ENCODE results near the gene COPA. TPM values are rescaled to one million over a fixed set of nuclear protein-coding genes. Genes with fewer than 3 reads are reported as not detected.

The COPA gene
- polyA plus RNA-seq, 1 of the 3 experiments (the other 2 are of a cell fraction): 91.4 TPM

DNA sequence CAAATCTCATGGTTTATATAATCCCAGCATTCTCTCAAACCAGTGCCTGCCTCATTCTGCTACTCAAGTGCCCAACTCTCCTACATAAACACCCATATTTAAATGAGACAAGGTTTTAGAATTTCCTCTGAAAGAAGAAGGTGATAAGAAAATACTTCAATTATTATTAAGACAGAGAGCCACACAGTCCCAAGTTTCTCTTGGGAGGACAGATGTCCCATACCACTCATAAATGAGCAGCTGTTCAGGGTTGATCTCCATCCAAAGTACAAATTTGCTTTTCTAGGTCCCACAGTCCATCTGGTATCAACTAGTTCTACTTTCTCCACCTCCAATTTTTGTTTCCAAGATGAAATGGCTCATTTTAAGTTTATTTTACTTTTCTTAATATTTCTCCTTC, 92.0 kb downstream of the COPA start:
- H3K27ac ChIP-seq (ENCODE audit: low read depth in 2 of 2, low read length in 1 of 2): no peak overlapping the region
- no peak overlapping the region for H3K4me2 ChIP-seq
- no peak overlapping the region for H3K9ac ChIP-seq
- TF ChIP-seq REST (IDR thresholded peaks at IDR 0.05; ENCODE audit: low read depth, low read length) (no peak), ELF1 (IDR thresholded peaks at IDR 0.05) (no peak), NFIC (IDR thresholded peaks at IDR 0.05; ENCODE audit: borderline replicate concordance) (no peak), ZBTB33 (IDR thresholded peaks at IDR 0.05; ENCODE audit: borderline replicate concordance, low read depth) (no peak), TAF1 (IDR thresholded peaks at IDR 0.05; ENCODE audit: borderline replicate concordance, low read depth, low read length) (no peak), FOXM1 (IDR thresholded peaks at IDR 0.05; ENCODE audit: low read depth) (no peak), RAD21 (IDR thresholded peaks at IDR 0.05; ENCODE audit: low read length) (no peak)
- H3K9me2 ChIP-seq: no peaks in the 10 kb centered on the region
- H3K4me1 ChIP-seq (ENCODE audit: control insufficient read depth in 1 of 2, insufficient read depth in 2 of 2, low read depth in 1 of 2, low read length in 1 of 2): peaks cover 0 to 8% of the 10 kb centered on the region in 2 experiments; a peak in 2 of 4 replicates
- H3K9me3 ChIP-seq: no peaks in the 10 kb centered on the region
- H3K27me3 ChIP-seq (ENCODE audit: insufficient read depth): no peaks in the 10 kb centered on the region
- H3F3A ChIP-seq (replicated peaks; ENCODE audit: insufficient read depth): peaks cover 10% of the 10 kb centered on the region
- H4K20me1 ChIP-seq (ENCODE audit: insufficient read depth): peaks cover 58% of the 10 kb centered on the region
- no peak overlapping the region for H2AFZ ChIP-seq (ENCODE audit: low read depth)
- ChIA-PET CTCF (interaction anchor here (0.7 to 26.9 kb wide), 18 partner anchors 8 to 842 kb away, joined by 3 to 293 read pairs (median 20); partner anchors contain the start of genes CASQ1, IGSF8 and KCNJ9), POLR2A (interaction anchor here (1.4 kb wide), 1 partner anchor 58 kb away, joined by 3 read pairs; no protein-coding TSS in a partner anchor)
- H3K79me2 ChIP-seq (ENCODE audit: insufficient read depth): peaks cover 81% of the 10 kb centered on the region
- DNase-seq: no peak
- H3K36me3 ChIP-seq (replicated peaks in 1 of 2; ENCODE audit: control insufficient read depth in 1 of 2, insufficient read depth in 2 of 2, low read length in 1 of 2): peaks cover 5 to 18% of the 10 kb centered on the region in 2 experiments
- H3K4me3 ChIP-seq (ENCODE audit: low read depth in 2 of 2, low read length in 1 of 2): no peak overlapping the region

- no peak for TF ChIP-seq FOXJ3 (CRISPR knock-in tag; IDR thresholded peaks at IDR 0.05)
- no peak for TF ChIP-seq ZBTB33 (IDR thresholded peaks at IDR 0.05; ENCODE audit: borderline replicate concordance, low read depth)
- no peak for TF ChIP-seq RAD21 (IDR thresholded peaks at IDR 0.05; ENCODE audit: low read length)
- TF ChIP-seq FOSL2 (IDR thresholded peaks at IDR 0.05; ENCODE audit: borderline replicate concordance, low read depth): no peak
- H3K9me2 ChIP-seq: no peaks in the 10 kb centered on the region
- WGBS (ENCODE audit: low lambda C conversion rate): 92% methylated on average over 1 of the region's 1 CpG
- no peak overlapping the region for H2AFZ ChIP-seq (ENCODE audit: low read depth)
- no peak overlapping the region for H3K9ac ChIP-seq
- ChIA-PET CTCF (interaction anchor here (1.2 to 26.9 kb wide), 5 partner anchors 13 to 145 kb away, joined by 3 to 293 read pairs (median 31); partner anchors contain the start of gene CASQ1), POLR2A (no interaction called here)
- H3K27ac ChIP-seq (ENCODE audit: low read depth in 2 of 2, low read length in 1 of 2): no peak overlapping the region
- peaks cover 87% of the 10 kb centered on the region for H3K79me2 ChIP-seq (ENCODE audit: insufficient read depth)
- H3K4me2 ChIP-seq: no peak overlapping the region
- H3K4me1 ChIP-seq (ENCODE audit: control insufficient read depth in 1 of 2, insufficient read depth in 2 of 2, low read depth in 1 of 2, low read length in 1 of 2): peaks cover 0 to 8% of the 10 kb centered on the region in 2 experiments; a peak in 1 of 4 replicates
- peaks cover 4% of the 10 kb centered on the region for H3F3A ChIP-seq (replicated peaks; ENCODE audit: insufficient read depth)
- H3K36me3 ChIP-seq (replicated peaks in 1 of 2; ENCODE audit: control insufficient read depth in 1 of 2, insufficient read depth in 2 of 2, low read length in 1 of 2): peaks cover 22 to 30% of the 10 kb centered on the region in 2 experiments
- no peaks in the 10 kb centered on the region for H3K9me3 ChIP-seq
- H3K27me3 ChIP-seq (ENCODE audit: insufficient read depth): no peaks in the 10 kb centered on the region
- no peak for DNase-seq
- peaks cover 55% of the 10 kb centered on the region for H4K20me1 ChIP-seq (ENCODE audit: insufficient read depth)
- no peak overlapping the region for H3K4me3 ChIP-seq (ENCODE audit: low read depth in 2 of 2, low read length in 1 of 2)
Observed at GRCh38 chr1:160247053-160247452, 96.0 kb downstream of the COPA start.
